ENCODE measurements around the gene B3GNT9. TPM values are rescaled to one million over a fixed set of nuclear protein-coding genes. Genes with fewer than 3 reads are reported as not detected.

The B3GNT9 gene
- total and polyA plus RNA-seq, 2 of the 8 experiments (the other 6 are each of a cell fraction or from before 2014, with no cell fraction given): 3.5 to 9.0 TPM

- Histone ChIP-seq H3K9me3 (ENCODE audit: insufficient read depth in 2 of 2, low read depth in 1 of 2, low read length in 1 of 2) (no peaks in the 10 kb centered on the region), H3K14ac (ENCODE audit: insufficient read length) (no peak overlapping the region), H3K56ac (replicated peaks; ENCODE audit: insufficient read length, low read depth, low read length) (peak overlapping the region; percentile 10), H3K27ac (ENCODE audit: low read depth, low read length) (no peak overlapping the region), H4K20me1 (replicated peaks in 1 of 2; ENCODE audit: control insufficient read depth in 1 of 2, insufficient read depth in 2 of 2, low read length in 2 of 2) (peaks cover 1 to 17% of the 10 kb centered on the region in 2 experiments), H3K23ac (ENCODE audit: insufficient read length) (no peak overlapping the region), H3K4ac (replicated peaks; ENCODE audit: insufficient read length, low read depth, low read length) (peak overlapping the region; percentile 91), H3K79me2 (ENCODE audit: control insufficient read depth in 1 of 2, insufficient read depth in 2 of 2, low read length in 2 of 2) (no peaks in the 10 kb centered on the region), H3K18ac (ENCODE audit: extremely low read depth, low read length) (peak overlapping the region; percentile 83), H4K5ac (ENCODE audit: insufficient read length, low read depth, low read length) (no peak overlapping the region), H4K91ac (replicated peaks; ENCODE audit: insufficient read length, low read length) (no peak overlapping the region), H3K4me3 (ENCODE audit: extremely low read depth in 1 of 4, insufficient read depth in 2 of 4, low read depth in 3 of 4, low read length in 4 of 4) (peak overlapping the region; percentile 40 to 75 (median 50)), H3K79me1 (ENCODE audit: low read depth, low read length) (no peaks in the 10 kb centered on the region), H2AFZ (ENCODE audit: low read length) (peak overlapping the region; percentile 91; the same call in 1 of the 2 replicates), H3K27me3 (replicated peaks in 1 of 4; ENCODE audit: control insufficient read depth in 3 of 4, extremely low read depth in 1 of 4, insufficient read depth in 3 of 4, low read length in 3 of 4) (no peaks in the 10 kb centered on the region), H3K4me2 (ENCODE audit: insufficient read depth in 1 of 2, low read depth in 2 of 2, low read length in 2 of 2) (peak overlapping the region; percentile 61 to 99), H3K9ac (replicated peaks in 1 of 4; ENCODE audit: extremely low read depth in 1 of 4, low read depth in 3 of 4, low read length in 3 of 4) (peak overlapping the region in 1 of 4 experiments; percentile 43; a peak in 2 of 7 replicates), H4K8ac (ENCODE audit: extremely low read depth, insufficient read depth, low read length) (peak overlapping the region; percentile 89), H2BK20ac (ENCODE audit: low read length) (no peak overlapping the region), H2BK12ac (ENCODE audit: low read depth, low read length) (no peak overlapping the region), H2AK5ac (ENCODE audit: low read depth, low read length) (no peak overlapping the region), H2BK5ac (ENCODE audit: low read depth, low read length) (peak overlapping the region; percentile 35; the same call in 1 of the 2 replicates), H3K23me2 (ENCODE audit: low read depth, low read length) (peaks cover 6% of the 10 kb centered on the region; the same call in 1 of the 2 replicates), H2BK120ac (replicated peaks; ENCODE audit: low read depth, low read length) (no peak overlapping the region), H3K4me1 (replicated peaks in 1 of 4; ENCODE audit: control insufficient read depth in 3 of 4, insufficient read depth in 4 of 4, low read length in 3 of 4) (peaks cover 0 to 12% (median 8%) of the 10 kb centered on the region in 4 experiments; a peak in 4 of 7 replicates), H3K36me3 (ENCODE audit: control insufficient read depth in 2 of 4, insufficient read depth in 4 of 4, low read length in 3 of 4) (peaks cover 18 to 32% (median 30%) of the 10 kb centered on the region in 4 experiments), H2BK15ac (ENCODE audit: low read length) (no peak overlapping the region)
- DNase-seq (ENCODE audit: low read depth in 1 of 2, low spot score in 2 of 2): peak in 1 of 2 experiments; percentile 79
- TF ChIP-seq SIN3A (conservative IDR thresholded peaks at IDR 0.05 in 1 of 2, IDR thresholded peaks at IDR 0.05 in 1 of 2; ENCODE audit: low read depth in 1 of 2, low read length in 2 of 2): peak in 1 of 2 experiments; percentile 8; a peak in 1 of 4 replicates
- TF ChIP-seq, protein P1, sequence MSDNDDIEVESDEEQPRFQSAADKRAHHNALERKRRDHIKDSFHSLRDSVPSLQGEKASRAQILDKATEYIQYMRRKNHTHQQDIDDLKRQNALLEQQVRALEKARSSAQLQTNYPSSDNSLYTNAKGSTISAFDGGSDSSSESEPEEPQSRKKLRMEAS (IDR thresholded peaks at IDR 0.05): no peak
- no peak for TF ChIP-seq POLR2AphosphoS5 (IDR thresholded peaks at IDR 0.05; ENCODE audit: low read depth, low read length)
- TF ChIP-seq PHF8 (conservative IDR thresholded peaks at IDR 0.05; ENCODE audit: low read depth, low read length): 0 out of 2 replicates have a peak, but pooled peaks have one; percentile 3
- TF ChIP-seq TBP (IDR thresholded peaks at IDR 0.05; ENCODE audit: low read depth, low read length): no peak
- TF ChIP-seq, protein P2, sequence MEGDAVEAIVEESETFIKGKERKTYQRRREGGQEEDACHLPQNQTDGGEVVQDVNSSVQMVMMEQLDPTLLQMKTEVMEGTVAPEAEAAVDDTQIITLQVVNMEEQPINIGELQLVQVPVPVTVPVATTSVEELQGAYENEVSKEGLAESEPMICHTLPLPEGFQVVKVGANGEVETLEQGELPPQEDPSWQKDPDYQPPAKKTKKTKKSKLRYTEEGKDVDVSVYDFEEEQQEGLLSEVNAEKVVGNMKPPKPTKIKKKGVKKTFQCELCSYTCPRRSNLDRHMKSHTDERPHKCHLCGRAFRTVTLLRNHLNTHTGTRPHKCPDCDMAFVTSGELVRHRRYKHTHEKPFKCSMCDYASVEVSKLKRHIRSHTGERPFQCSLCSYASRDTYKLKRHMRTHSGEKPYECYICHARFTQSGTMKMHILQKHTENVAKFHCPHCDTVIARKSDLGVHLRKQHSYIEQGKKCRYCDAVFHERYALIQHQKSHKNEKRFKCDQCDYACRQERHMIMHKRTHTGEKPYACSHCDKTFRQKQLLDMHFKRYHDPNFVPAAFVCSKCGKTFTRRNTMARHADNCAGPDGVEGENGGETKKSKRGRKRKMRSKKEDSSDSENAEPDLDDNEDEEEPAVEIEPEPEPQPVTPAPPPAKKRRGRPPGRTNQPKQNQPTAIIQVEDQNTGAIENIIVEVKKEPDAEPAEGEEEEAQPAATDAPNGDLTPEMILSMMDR (IDR thresholded peaks at IDR 0.05; ENCODE audit: control extremely low read depth in 1 of 3, insufficient read depth in 1 of 3, low read depth in 1 of 3, low read length in 3 of 3): peak; percentile 44 to 80 (median 47); a peak in 3 of 4 replicates
- ChIA-PET POLR2A (ENCODE audit: partially characterized antibody) (interaction anchor here (0.6 to 2.0 kb wide), 7 partner anchors 9 to 74 kb away, joined by 3 to 7 read pairs (median 3); partner anchors contain the start of genes EXOC3L1 and TMEM208), CTCF (ENCODE audit: partially characterized antibody) (interaction anchor here (0.7 to 8.7 kb wide), 22 partner anchors 12 to 248 kb away, joined by 3 to 111 read pairs (median 4); partner anchors contain the start of genes EXOC3L1, MATCAP1, NOL3 and TMEM208)
- FAIRE-seq: no peak
- 4% methylated on average over 12 of the region's 22 CpGs; no CpG with 5 or more reads in 1 of the 2 experiments for WGBS, 2 experiments (ENCODE audit: extremely low coverage in 1 of 2, insufficient coverage in 1 of 2, insufficient read length in 1 of 2, insufficient replicate concordance in 2 of 2, low coverage in 1 of 2, low lambda C conversion rate in 2 of 2, missing lambda C conversion rate in 1 of 2)
These were observed 49.0 kb upstream of the B3GNT9 start for GRCh38 chr16:67199808-67200198.
